ENCODE data around the gene TSC22D1. TPM values are rescaled to one million over a fixed set of nuclear protein-coding genes. Genes with fewer than 3 reads are reported as not detected.
"Not testable (repeated sequence)": the region's sequence is repeated elsewhere in the genome, so short reads cannot be mapped to it uniquely, and the experiment has no call there.

TSC22D1 gene
- total RNA-seq, 2 donors from 2014 or later, result 95.9 to 107 TPM

DNA sequence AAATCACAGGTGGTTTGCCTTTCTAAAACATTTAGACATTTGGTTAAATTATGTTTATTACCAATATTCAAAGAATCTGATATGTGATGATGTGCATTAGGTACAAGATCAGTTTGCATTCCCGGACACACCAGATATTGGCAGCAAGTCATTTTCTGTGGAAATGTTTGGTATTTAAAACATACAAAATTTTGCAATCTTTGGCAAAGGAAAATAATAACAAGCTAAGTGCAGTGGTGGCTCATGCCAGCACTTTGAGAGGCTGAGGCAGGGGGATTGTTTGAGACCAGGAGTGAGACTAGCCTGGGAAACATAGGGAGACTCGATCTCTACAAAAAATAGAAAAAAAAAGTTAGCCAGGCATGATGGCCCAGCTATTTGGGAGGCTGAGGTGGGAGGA lies 29.1 kb upstream of the TSC22D1 start:
- peaks cover 5% of the 10 kb centered on the region for H3K9me3 Mint-ChIP-seq
- H3K4me1 ChIP-seq (ENCODE audit: control insufficient read depth, insufficient read depth, low read length), result no peaks in the 10 kb centered on the region
- no peaks in the 10 kb centered on the region for H3K36me3 ChIP-seq (ENCODE audit: control insufficient read depth, insufficient read depth, low read length)
- H3K9ac ChIP-seq (ENCODE audit: extremely low read depth, low read length, poor library complexity, severe bottlenecking), result no peak overlapping the region
- H3K4me3 ChIP-seq (ENCODE audit: low read length), result no peak overlapping the region
- H3K27ac Mint-ChIP-seq, result no peak overlapping the region
- H3K9me3 ChIP-seq (ENCODE audit: control insufficient read depth, low read length), result peaks cover under 1% of the 10 kb centered on the region
- no peak overlapping the region for H3K4me3 Mint-ChIP-seq
- no peak for DNase-seq
- no peaks in the 10 kb centered on the region for H3K36me3 Mint-ChIP-seq (ENCODE audit: low read depth)
- no peaks in the 10 kb centered on the region for H3K27me3 ChIP-seq (ENCODE audit: control insufficient read depth, insufficient read depth, low read length, poor library complexity, severe bottlenecking)
- peaks cover 2% of the 10 kb centered on the region for H3K4me1 Mint-ChIP-seq
- H3K27ac ChIP-seq (ENCODE audit: low read depth, low read length), result no peak overlapping the region
- no peaks in the 10 kb centered on the region for H3K27me3 Mint-ChIP-seq (ENCODE audit: insufficient read depth)
- WGBS, 2 experiments (ENCODE audit: insufficient coverage in 1 of 2, insufficient read length in 1 of 2), result 87 to 100% methylated on average over 2 of the region's 2 CpGs
- TF ChIP-seq, protein P1, sequence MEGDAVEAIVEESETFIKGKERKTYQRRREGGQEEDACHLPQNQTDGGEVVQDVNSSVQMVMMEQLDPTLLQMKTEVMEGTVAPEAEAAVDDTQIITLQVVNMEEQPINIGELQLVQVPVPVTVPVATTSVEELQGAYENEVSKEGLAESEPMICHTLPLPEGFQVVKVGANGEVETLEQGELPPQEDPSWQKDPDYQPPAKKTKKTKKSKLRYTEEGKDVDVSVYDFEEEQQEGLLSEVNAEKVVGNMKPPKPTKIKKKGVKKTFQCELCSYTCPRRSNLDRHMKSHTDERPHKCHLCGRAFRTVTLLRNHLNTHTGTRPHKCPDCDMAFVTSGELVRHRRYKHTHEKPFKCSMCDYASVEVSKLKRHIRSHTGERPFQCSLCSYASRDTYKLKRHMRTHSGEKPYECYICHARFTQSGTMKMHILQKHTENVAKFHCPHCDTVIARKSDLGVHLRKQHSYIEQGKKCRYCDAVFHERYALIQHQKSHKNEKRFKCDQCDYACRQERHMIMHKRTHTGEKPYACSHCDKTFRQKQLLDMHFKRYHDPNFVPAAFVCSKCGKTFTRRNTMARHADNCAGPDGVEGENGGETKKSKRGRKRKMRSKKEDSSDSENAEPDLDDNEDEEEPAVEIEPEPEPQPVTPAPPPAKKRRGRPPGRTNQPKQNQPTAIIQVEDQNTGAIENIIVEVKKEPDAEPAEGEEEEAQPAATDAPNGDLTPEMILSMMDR (conservative IDR thresholded peaks at IDR 0.05), result no peak

DNA sequence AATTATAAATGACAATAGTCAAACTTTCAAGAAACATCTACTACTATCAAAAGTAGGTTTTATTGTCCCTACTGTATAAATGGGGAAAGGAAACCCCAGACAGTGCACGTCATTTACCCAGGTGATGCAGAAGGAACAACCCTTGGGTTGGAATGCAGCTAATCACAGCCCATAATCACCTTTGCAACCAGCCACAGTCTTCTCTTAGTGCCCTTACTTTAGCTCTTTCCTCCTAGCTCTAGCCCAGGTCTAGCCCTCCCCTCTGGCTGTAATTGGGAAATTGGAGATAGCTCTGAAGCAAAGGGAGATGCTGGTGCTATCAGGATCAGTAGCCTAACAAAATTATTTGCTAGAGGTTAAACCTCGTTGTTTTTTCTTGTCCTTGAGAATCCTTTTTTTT lies 25.5 kb upstream of the TSC22D1 start:
- Mint-ChIP-seq H3K36me3 (ENCODE audit: low read depth) (no peaks in the 10 kb centered on the region), H3K9me3 (peaks cover under 1% of the 10 kb centered on the region), H3K27ac (no peak overlapping the region), H3K27me3 (ENCODE audit: insufficient read depth) (no peaks in the 10 kb centered on the region), H3K4me3 (no peak overlapping the region), H3K4me1 (peaks cover 2% of the 10 kb centered on the region)
- Histone ChIP-seq H3K4me1 (ENCODE audit: control insufficient read depth, insufficient read depth, low read length) (no peaks in the 10 kb centered on the region), H3K4me3 (ENCODE audit: low read length) (no peak overlapping the region), H3K9me3 (ENCODE audit: control insufficient read depth, low read length) (peaks cover 6% of the 10 kb centered on the region), H3K27me3 (ENCODE audit: control insufficient read depth, insufficient read depth, low read length, poor library complexity, severe bottlenecking) (no peaks in the 10 kb centered on the region), H3K9ac (ENCODE audit: extremely low read depth, low read length, poor library complexity, severe bottlenecking) (no peak overlapping the region), H3K27ac (ENCODE audit: low read depth, low read length) (no peak overlapping the region), H3K36me3 (ENCODE audit: control insufficient read depth, insufficient read depth, low read length) (no peaks in the 10 kb centered on the region)
- peak; percentile 78 for DNase-seq
- TF ChIP-seq, protein P1 (conservative IDR thresholded peaks at IDR 0.05), result no peak
- 77 to 78% methylated on average over 1 to 2 of the region's 2 CpGs for WGBS, 2 experiments (ENCODE audit: insufficient coverage in 1 of 2, insufficient read length in 1 of 2)

DNA sequence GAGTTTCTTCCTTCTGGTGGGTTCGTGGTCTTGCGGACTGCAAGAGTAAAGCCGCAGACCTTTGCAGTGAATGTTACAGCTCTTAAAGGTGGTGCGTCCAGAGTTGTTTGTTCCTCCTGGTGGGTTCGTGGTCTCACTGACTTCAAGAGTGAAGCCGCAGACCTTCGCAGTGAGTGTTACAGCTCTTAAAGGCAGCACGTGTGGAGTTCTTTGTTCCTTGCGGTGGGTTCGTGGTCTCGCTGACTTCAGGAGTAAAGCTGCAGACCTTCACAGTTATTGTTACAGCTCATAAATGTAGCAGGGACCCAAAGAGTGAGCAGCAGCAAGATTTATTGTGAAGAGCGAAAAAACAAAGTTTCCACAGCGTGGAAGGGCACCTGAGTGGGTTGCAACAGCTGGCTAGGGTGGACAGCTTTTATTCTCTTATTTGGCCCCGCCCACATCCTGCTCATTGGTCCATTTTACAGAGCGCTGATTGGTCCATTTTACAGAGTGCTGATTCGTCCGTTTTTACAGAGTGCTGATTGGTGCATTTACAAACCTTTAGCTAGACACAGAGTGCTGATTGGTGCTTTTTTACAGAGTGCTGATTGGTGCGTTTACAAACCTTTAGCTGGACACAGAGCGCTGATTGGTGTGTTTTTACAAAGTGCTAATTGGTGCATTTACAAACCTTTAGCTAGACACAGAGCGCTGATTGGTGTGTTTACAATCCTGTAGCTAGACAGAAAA lies 17.9 kb upstream of the TSC22D1 start:
- not testable (repeated sequence) for H3K9me3 Mint-ChIP-seq

More for the DNA sequence above, 17.9 kb upstream of the TSC22D1 start:
- not testable (repeated sequence) for DNase-seq; H3K36me3 Mint-ChIP-seq (ENCODE audit: low read depth); H3K27me3 Mint-ChIP-seq (ENCODE audit: insufficient read depth); H3K9ac ChIP-seq (ENCODE audit: extremely low read depth, low read length, poor library complexity, severe bottlenecking); H3K27ac ChIP-seq (ENCODE audit: low read depth, low read length); H3K36me3 ChIP-seq (ENCODE audit: control insufficient read depth, insufficient read depth, low read length); H3K9me3 ChIP-seq (ENCODE audit: control insufficient read depth, low read length); H3K27me3 ChIP-seq (ENCODE audit: control insufficient read depth, insufficient read depth, low read length, poor library complexity, severe bottlenecking); H3K4me1 ChIP-seq (ENCODE audit: control insufficient read depth, insufficient read depth, low read length); H3K4me3 ChIP-seq (ENCODE audit: low read length); H3K27ac Mint-ChIP-seq; H3K4me1 Mint-ChIP-seq; H3K4me3 Mint-ChIP-seq
- 93 to 94% methylated on average over 20 of the region's 20 CpGs for WGBS, 2 experiments (ENCODE audit: insufficient coverage in 1 of 2, insufficient read length in 1 of 2)
